ENCODE results near the gene PRXL2B.

DNA sequence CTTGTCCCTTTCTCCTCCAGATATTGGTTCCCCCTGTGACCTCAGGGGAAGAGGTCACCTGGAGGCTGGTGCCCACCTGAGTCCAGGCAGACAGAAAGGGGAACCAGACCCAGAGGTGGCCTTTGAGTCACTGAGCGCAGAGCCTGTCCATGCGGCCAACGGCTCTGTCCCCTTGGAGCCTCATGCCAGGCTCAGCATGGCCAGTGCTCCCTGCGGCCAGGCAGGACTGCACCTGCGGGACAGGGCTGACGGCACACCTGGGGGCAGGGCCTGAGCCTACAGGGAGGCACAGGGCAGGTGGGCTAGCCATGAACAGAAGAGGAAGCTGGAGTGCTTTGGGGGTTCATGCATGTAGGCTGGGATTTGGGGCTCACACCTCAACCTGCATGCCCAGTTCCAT lies 27.7 kb upstream of the PRXL2B start:
- TF ChIP-seq, protein P1, sequence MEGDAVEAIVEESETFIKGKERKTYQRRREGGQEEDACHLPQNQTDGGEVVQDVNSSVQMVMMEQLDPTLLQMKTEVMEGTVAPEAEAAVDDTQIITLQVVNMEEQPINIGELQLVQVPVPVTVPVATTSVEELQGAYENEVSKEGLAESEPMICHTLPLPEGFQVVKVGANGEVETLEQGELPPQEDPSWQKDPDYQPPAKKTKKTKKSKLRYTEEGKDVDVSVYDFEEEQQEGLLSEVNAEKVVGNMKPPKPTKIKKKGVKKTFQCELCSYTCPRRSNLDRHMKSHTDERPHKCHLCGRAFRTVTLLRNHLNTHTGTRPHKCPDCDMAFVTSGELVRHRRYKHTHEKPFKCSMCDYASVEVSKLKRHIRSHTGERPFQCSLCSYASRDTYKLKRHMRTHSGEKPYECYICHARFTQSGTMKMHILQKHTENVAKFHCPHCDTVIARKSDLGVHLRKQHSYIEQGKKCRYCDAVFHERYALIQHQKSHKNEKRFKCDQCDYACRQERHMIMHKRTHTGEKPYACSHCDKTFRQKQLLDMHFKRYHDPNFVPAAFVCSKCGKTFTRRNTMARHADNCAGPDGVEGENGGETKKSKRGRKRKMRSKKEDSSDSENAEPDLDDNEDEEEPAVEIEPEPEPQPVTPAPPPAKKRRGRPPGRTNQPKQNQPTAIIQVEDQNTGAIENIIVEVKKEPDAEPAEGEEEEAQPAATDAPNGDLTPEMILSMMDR (IDR thresholded peaks at IDR 0.05; ENCODE audit: low read length) = no peak
- TF ChIP-seq EZH2phosphoT487 (IDR thresholded peaks at IDR 0.05; ENCODE audit: low read length) (no peak), EZH2 (optimal IDR thresholded peaks at IDR 0.05; ENCODE audit: low read depth, low read length) (no peak)

All from MM.1S (cell line).